IMR-90 (cell line): ENCODE data around the gene EID1.

Experiments used
- MXI1 ChIP-seq: IDR thresholded peaks from 2 replicates; pipeline ENCODE4 v1.6.1; 2012; ENCODE audit warnings: low read depth, mild to moderate bottlenecking, low read length, moderate library complexity, borderline replicate concordance
- POLR2A ChIP-seq: IDR thresholded peaks from 2 replicates; pipeline ENCODE4 v1.6.1; 2012; ENCODE audit warnings: mild to moderate bottlenecking, low read depth, low read length
- RAD21 ChIP-seq: IDR thresholded peaks from 2 replicates; pipeline ENCODE4 v1.6.1; 2012; ENCODE audit warnings: low read length, improper control_type of control experiment
- SMC3 ChIP-seq: fragments of 150-350 bp; IDR thresholded peaks from 2 replicates; pipeline ENCODE4 v1.6.1; 2016; ENCODE audit warnings: low read depth, mild to moderate bottlenecking, antibody characterized with exemption, low read length, moderate library complexity
- TF ChIP-seq, protein P1 (sequence below): conservative IDR thresholded peaks from 2 replicates; pipeline ENCODE4 v1.5.1; 2012; ENCODE audit warnings: mild to moderate bottlenecking, low read depth, low read length, improper control_type of control experiment

DNA sequence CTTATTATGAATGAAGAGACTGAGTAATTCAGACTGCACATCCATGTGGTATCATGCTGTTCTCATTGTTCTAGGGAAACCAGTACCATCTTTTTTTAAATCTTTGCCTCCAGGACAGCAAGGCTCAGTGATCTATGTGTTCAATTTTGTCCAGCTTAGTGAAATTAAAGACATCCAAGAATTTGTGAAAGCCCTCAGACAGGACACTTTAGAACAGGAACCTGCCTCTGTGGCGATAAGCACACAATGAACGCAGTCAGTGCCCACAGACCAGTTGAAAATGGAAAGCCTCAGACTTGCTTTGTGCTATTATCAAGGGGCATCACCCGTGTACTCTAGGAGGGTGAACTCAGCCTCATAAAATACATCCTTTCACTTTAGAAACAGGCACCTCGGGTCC is 20.1 kb downstream of the EID1 start:
- TF ChIP-seq SMC3 (no peak), RAD21 (no peak), POLR2A (no peak), MXI1 (no peak)
- TF ChIP-seq, protein P1, sequence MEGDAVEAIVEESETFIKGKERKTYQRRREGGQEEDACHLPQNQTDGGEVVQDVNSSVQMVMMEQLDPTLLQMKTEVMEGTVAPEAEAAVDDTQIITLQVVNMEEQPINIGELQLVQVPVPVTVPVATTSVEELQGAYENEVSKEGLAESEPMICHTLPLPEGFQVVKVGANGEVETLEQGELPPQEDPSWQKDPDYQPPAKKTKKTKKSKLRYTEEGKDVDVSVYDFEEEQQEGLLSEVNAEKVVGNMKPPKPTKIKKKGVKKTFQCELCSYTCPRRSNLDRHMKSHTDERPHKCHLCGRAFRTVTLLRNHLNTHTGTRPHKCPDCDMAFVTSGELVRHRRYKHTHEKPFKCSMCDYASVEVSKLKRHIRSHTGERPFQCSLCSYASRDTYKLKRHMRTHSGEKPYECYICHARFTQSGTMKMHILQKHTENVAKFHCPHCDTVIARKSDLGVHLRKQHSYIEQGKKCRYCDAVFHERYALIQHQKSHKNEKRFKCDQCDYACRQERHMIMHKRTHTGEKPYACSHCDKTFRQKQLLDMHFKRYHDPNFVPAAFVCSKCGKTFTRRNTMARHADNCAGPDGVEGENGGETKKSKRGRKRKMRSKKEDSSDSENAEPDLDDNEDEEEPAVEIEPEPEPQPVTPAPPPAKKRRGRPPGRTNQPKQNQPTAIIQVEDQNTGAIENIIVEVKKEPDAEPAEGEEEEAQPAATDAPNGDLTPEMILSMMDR: no peak
